Lung (tissue), 12 donors: Measurements from ENCODE around the gene SYK. TPM values are rescaled to one million over a fixed set of nuclear protein-coding genes. Genes with fewer than 3 reads are reported as not detected.

Source experiments
- ATAC-seq: fragments of 200-7000 bp; cut with Tn5 transposase; one replicate; pipeline ENCODE4 v1.9.1; 2020; ENCODE audit warnings: moderate number of reproducible peaks; ENCODE audit not compliant: insufficient read depth, low FRiP score
- DNase-seq, 3 donors: peaks; one replicate each; pipeline ENCODE4 v3.0.0-alpha.2; 2013 to 2017
- H3K27ac ChIP-seq, 2 donors: one replicate each; pipeline ENCODE4 v1.5.1; 2013; ENCODE audit warnings: mild to moderate bottlenecking in 2 of 2, moderate library complexity in 2 of 2, control low read depth in 1 of 2, inconsistent platforms in 1 of 2, low read depth in 1 of 2, low read length in 1 of 2
- H3K27me3 ChIP-seq, 3 donors: one replicate each; pipeline ENCODE4 v1.5.1; 2013; ENCODE audit warnings: low read length in 2 of 3; ENCODE audit not compliant: control insufficient read depth in 3 of 3, insufficient read depth in 3 of 3
- H3K36me3 ChIP-seq, 4 donors: one replicate each; pipeline ENCODE4 v1.5.1; 2013; ENCODE audit warnings: low read length in 4 of 4, mild to moderate bottlenecking in 1 of 4, moderate library complexity in 1 of 4; ENCODE audit not compliant: control insufficient read depth in 4 of 4, insufficient read depth in 4 of 4
- H3K4me1 ChIP-seq, 5 donors: one replicate each; pipeline ENCODE4 v1.5.1; 2013; ENCODE audit warnings: low read length in 5 of 5, mild to moderate bottlenecking in 2 of 5, moderate library complexity in 1 of 5; ENCODE audit not compliant: control insufficient read depth in 5 of 5, insufficient read depth in 5 of 5
- H3K4me3 ChIP-seq: one replicate; pipeline ENCODE4 v1.5.1; 2013; ENCODE audit warnings: mild to moderate bottlenecking, control low read depth, moderate library complexity
- H3K9ac ChIP-seq, 2 donors: one replicate each; pipeline ENCODE4 v1.5.1; 2013; ENCODE audit warnings: low read length in 2 of 2, control low read depth in 1 of 2; ENCODE audit not compliant: insufficient read depth in 1 of 2
- H3K9me3 ChIP-seq, 4 donors: one replicate each; pipeline ENCODE4 v1.5.1; 2013; ENCODE audit warnings: low read length in 3 of 4, mild to moderate bottlenecking in 1 of 4, moderate library complexity in 1 of 4; ENCODE audit not compliant: control insufficient read depth in 4 of 4, insufficient read depth in 3 of 4
- WGBS, 2 donors: extraction: QIAGEN DNeasy Blood & Tissue Kit; methylation state at CpG; one replicate each; pipeline ENCODE4 v1.1.7; 2013; 5-methylcytosine and 5-hydroxymethylcytosine counted together
- polyA plus RNA-seq, 2 donors: library from polyadenylated mRNA; stranded (reverse); fragments of 200-250 nt; gene quantifications; one replicate each; pipeline ENCODE4 v1.2.1, GENCODE V29; 2013
- total RNA-seq, 2 donors: library from RNA; depleted of rRNA in 1 of 2; stranded (reverse); fragments of >200 nt in 1 of 2; gene quantifications; one replicate each; pipeline ENCODE4 v1.2.1, GENCODE V29; 2014 to 2021
- TF ChIP-seq, protein P1 (sequence below): IDR thresholded peaks from 2 replicates; pipeline ENCODE4 v1.5.1; 2012; ENCODE audit warnings: mild to moderate bottlenecking; ENCODE audit errors: control extremely low read depth, extremely low read depth
- donor health status: control.
- donor health status: control.
- donor health status: Bipolar disorder and iron deficiency.
- donor health status: healthy.
- donor health status: DM: yes; HTN: yes; CAD: no.

The SYK gene
- total and polyA plus RNA-seq, 4 donors, result 13.7 to 71.6 (median 35.0) TPM

DNA sequence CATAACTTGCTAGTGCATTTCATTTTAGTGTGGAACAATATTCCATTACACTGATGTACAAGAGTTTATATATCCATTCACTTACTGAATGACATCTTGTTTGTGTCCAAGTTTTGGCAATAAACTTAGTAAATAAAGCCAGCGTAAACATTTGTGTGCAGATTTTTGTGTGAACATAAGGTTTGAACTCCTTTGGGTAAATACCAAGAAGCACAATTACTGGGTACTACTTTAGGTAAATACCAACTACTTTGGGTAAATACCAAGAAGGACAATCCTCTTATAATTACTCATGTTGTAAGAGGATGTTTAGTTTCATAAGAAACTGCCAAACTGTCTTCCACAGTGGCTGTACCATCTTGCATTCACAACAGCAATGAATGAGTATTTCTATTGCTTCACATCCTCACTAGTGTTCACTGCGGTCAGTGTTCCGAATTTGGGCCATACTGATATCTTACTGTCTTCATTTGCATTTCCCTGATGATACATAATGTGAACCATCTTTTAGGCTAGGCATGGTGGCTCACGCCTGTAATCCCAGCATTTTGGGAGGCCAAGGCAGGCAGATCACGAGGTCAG is 2.3 kb upstream of the SYK start:
- Histone ChIP-seq H3K4me3 (no peak overlapping the region), H3K27ac (no peak overlapping the region), H3K36me3 (no peaks in the 10 kb centered on the region), H3K9me3 (no peaks in the 10 kb centered on the region), H3K27me3 (peaks cover 0 to 15% (median 0%) of the 10 kb centered on the region in 3 donors), H3K4me1 (peaks cover 0 to 17% (median 0%) of the 10 kb centered on the region in 5 donors), H3K9ac (no peak overlapping the region)
- DNase-seq (no peak), ATAC-seq (no peak)
- 56 to 81% methylated on average over 5 of the region's 5 CpGs for WGBS, 2 donors
- TF ChIP-seq, protein P1, sequence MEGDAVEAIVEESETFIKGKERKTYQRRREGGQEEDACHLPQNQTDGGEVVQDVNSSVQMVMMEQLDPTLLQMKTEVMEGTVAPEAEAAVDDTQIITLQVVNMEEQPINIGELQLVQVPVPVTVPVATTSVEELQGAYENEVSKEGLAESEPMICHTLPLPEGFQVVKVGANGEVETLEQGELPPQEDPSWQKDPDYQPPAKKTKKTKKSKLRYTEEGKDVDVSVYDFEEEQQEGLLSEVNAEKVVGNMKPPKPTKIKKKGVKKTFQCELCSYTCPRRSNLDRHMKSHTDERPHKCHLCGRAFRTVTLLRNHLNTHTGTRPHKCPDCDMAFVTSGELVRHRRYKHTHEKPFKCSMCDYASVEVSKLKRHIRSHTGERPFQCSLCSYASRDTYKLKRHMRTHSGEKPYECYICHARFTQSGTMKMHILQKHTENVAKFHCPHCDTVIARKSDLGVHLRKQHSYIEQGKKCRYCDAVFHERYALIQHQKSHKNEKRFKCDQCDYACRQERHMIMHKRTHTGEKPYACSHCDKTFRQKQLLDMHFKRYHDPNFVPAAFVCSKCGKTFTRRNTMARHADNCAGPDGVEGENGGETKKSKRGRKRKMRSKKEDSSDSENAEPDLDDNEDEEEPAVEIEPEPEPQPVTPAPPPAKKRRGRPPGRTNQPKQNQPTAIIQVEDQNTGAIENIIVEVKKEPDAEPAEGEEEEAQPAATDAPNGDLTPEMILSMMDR, result no peak

DNA sequence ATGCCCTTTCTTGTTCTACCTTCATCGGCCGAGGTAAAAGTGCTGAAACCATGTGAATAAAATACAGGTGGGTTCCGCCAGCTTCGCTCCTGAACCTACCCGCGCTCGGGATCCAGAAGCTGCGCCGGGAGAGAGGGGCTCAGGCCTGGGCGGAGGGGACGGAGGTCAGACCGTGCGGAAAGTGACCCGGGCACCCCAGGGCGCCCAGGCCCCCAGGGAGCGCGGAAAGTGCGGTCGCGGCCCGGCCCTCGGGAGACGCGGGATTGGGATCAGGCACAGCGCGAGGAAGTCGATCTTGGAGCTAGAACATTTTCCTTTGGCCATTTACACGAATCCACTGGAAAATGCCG is 329 bp downstream of the SYK start:
- DNase-seq (peak in 1 of 3 donors; percentile 21), ATAC-seq (peak; percentile 53)
- Histone ChIP-seq H3K36me3 (no peaks in the 10 kb centered on the region), H3K27ac (peak overlapping the region in 1 of 2 donors; percentile 85), H3K9ac (peak overlapping the region in 1 of 2 donors; percentile 59), H3K4me1 (peaks cover 0 to 21% (median 7%) of the 10 kb centered on the region in 5 donors), H3K9me3 (peaks cover 0 to under 1% (median 0%) of the 10 kb centered on the region in 4 donors), H3K27me3 (peaks cover 0 to 15% (median 0%) of the 10 kb centered on the region in 3 donors), H3K4me3 (peak overlapping the region; percentile 50)
- TF ChIP-seq, protein P1, result no peak
- WGBS, 2 donors, result 1 to 4% methylated on average over 29 of the region's 29 CpGs

DNA sequence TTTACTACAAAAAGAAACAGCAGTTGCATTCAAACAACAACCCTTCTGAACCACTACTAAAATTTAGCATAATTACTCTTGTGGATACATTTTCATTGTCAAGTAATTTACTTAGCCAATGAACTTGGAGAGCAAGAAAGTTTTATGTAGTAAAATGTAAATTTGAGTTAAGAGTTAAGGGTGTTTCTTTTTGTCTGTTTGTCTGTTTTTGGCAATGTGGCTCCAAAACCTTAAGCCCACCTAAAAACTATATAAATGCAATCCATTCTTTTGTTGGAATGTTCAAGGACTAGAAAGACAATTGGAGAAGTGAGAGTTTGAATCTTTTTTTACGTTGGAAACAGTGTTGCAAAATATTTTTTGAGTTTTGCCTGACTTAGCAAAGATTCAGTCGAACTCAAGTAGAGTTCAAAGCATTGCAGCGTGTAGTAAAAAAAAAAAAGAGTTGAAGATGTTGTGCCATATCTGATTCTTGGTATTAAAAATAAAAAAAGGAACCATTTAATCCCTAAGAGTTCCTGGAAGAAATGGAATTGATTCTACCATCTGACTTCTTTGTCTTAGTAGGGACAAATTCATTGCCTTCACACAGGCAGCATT is 867 bp downstream of the SYK start:
- peaks cover 0 to 2% (median 0%) of the 10 kb centered on the region in 4 donors for H3K9me3 ChIP-seq
- WGBS, 2 donors, result 21 to 41% methylated on average over 3 of the region's 3 CpGs
- peak overlapping the region in 1 of 2 donors; percentile 59 for H3K9ac ChIP-seq
- H3K36me3 ChIP-seq, result no peaks in the 10 kb centered on the region
- no peak overlapping the region for H3K27ac ChIP-seq
- ATAC-seq (no peak), DNase-seq (no peak)
- TF ChIP-seq, protein P1, result no peak
- H3K4me1 ChIP-seq, result peaks cover 0 to 21% (median 7%) of the 10 kb centered on the region in 5 donors
- no peak overlapping the region for H3K4me3 ChIP-seq
- peaks cover 0 to 15% (median 0%) of the 10 kb centered on the region in 3 donors for H3K27me3 ChIP-seq
